GM18873 (cell line): ENCODE measurements around the gene STK36.

ENCODE experiments used
- ATAC-seq: cut with Tn5 transposase; IDR thresholded peaks from one replicate; pipeline ENCODE4 v1.9.1; 2021; ENCODE audit warnings: mild to moderate bottlenecking, moderate library complexity, moderate number of reproducible peaks; ENCODE audit not compliant: unreplicated experiment, low FRiP score

Gene STK36

GRCh38 chr2:218671654-218672566, at the start of gene STK36, which contains the start of gene RNF25:
TSS of gene STK36 (plus strand) at chr2:218672086. CDS start at chr2:218672830, 744 bp downstream.
TSS of gene RNF25 (minus strand) at chr2:218672002. CDS start at chr2:218671970, 32 bp downstream.
- peak; percentile 88 for ATAC-seq

GRCh38 chr2:218622606-218623365, 49.1 kb upstream of the STK36 start:
- no peak for ATAC-seq

- ATAC-seq = no peak
Observed at GRCh38 chr2:218623366-218623705, 48.5 kb upstream of the STK36 start.

- no peak for ATAC-seq
Observed at GRCh38 chr2:218626369-218626768, 45.5 kb upstream of the STK36 start.

GRCh38 chr2:218627939-218628338, 43.9 kb upstream of the STK36 start:
- ATAC-seq = no peak

- no peak for ATAC-seq
Observed at GRCh38 chr2:218631837-218632236, 40.0 kb upstream of the STK36 start.

- no peak for ATAC-seq
Observed at GRCh38 chr2:218635719-218636118, 36.2 kb upstream of the STK36 start.

GRCh38 chr2:218638372-218638771, 33.5 kb upstream of the STK36 start:
- no peak for ATAC-seq

GRCh38 chr2:218642121-218642656, 29.7 kb upstream of the STK36 start:
- no peak for ATAC-seq

- ATAC-seq = no peak
Observed at GRCh38 chr2:218642786-218643185, 29.1 kb upstream of the STK36 start.

- no peak for ATAC-seq
Observed at GRCh38 chr2:218643751-218644310, 28.1 kb upstream of the STK36 start.

- peak; percentile 7 for ATAC-seq
Observed at GRCh38 chr2:218644721-218645120, 27.2 kb upstream of the STK36 start.

- ATAC-seq = peak; percentile 52
Observed at GRCh38 chr2:218645126-218645525, 26.8 kb upstream of the STK36 start.

- ATAC-seq = no peak
Observed at GRCh38 chr2:218648088-218648786, 23.6 kb upstream of the STK36 start.

- no peak for ATAC-seq
Observed at GRCh38 chr2:218648787-218649100, 23.1 kb upstream of the STK36 start.

GRCh38 chr2:218655751-218656150, 16.1 kb upstream of the STK36 start:
- no peak for ATAC-seq

- peak; percentile 44 for ATAC-seq
Observed at GRCh38 chr2:218658671-218659257, 13.1 kb upstream of the STK36 start.

- ATAC-seq = peak; percentile 68
Observed at GRCh38 chr2:218659258-218659987, 12.5 kb upstream of the STK36 start, which contains the start of the genes BCS1L and ZNF142. TSS of gene BCS1L (plus strand) at chr2:218659683. CDS start at chr2:218660988, 1,305 bp downstream. TSS of gene ZNF142 (minus strand) at chr2:218659623. CDS start at chr2:218656429, 3,194 bp downstream.

GRCh38 chr2:218659988-218660358, 11.9 kb upstream of the STK36 start:
- no peak for ATAC-seq
